ENCODE results near the gene PTEN.

DNA sequence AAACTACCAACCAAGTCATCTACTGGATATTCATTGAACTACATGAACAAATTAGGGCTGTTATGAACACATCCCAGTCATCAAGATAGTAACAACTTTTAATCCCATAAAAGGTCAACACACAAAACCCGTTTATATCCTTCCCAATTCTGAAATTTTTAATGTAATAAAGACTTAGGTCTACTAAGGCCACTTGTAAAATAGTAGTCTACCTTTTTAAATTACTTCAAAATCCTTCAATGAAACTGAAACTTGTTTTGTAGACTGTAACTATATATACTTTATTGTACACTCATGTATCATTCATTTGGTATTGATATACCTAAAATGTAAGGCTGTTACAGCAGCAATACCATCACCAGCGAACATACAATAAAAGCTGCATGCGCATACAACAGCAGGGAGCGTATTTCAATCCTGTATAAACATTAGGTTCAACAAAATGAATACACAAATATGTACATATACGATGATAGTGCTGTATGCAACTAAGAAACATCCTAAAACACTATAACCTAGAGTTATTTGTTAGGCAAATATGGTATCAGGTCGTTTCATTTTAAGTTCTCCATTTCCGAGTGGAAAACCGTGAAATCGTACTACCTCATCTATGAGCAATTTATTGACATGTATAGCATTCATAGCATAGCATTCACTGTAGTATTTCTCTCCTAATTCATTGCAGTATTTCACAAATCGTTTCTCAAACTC, 46.4 kb upstream of the PTEN start:
- TF ChIP-seq, protein P1, sequence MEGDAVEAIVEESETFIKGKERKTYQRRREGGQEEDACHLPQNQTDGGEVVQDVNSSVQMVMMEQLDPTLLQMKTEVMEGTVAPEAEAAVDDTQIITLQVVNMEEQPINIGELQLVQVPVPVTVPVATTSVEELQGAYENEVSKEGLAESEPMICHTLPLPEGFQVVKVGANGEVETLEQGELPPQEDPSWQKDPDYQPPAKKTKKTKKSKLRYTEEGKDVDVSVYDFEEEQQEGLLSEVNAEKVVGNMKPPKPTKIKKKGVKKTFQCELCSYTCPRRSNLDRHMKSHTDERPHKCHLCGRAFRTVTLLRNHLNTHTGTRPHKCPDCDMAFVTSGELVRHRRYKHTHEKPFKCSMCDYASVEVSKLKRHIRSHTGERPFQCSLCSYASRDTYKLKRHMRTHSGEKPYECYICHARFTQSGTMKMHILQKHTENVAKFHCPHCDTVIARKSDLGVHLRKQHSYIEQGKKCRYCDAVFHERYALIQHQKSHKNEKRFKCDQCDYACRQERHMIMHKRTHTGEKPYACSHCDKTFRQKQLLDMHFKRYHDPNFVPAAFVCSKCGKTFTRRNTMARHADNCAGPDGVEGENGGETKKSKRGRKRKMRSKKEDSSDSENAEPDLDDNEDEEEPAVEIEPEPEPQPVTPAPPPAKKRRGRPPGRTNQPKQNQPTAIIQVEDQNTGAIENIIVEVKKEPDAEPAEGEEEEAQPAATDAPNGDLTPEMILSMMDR (conservative IDR thresholded peaks at IDR 0.05; ENCODE audit: low read depth, low read length) = no peak
- no peak for TF ChIP-seq EZH2 (IDR thresholded peaks at IDR 0.05; ENCODE audit: borderline replicate concordance, low read depth, low read length, poor library complexity, severe bottlenecking)

Measured in A673 (cell line).